HUES48 (cell line): ENCODE measurements around the gene NPIPA1.
"Not testable (repeated sequence)": the region's sequence is repeated elsewhere in the genome, so short reads cannot be mapped to it uniquely, and the experiment has no call there.

Source experiments
- H3K27ac ChIP-seq: one replicate; pipeline ENCODE4 v1.7.0; 2013; ENCODE audit warnings: low read depth, low read length, inconsistent platforms
- H3K27me3 ChIP-seq: 2 replicates; pipeline ENCODE4 v1.6.1; 2013; ENCODE audit warnings: mild to moderate bottlenecking, low read length; ENCODE audit not compliant: control insufficient read depth, insufficient read depth
- H3K36me3 ChIP-seq: 2 replicates; pipeline ENCODE4 v1.6.1; 2013; ENCODE audit warnings: low read length; ENCODE audit not compliant: control insufficient read depth, insufficient read depth
- H3K4me1 ChIP-seq: 2 replicates; pipeline ENCODE4 v1.6.1; 2013; ENCODE audit warnings: mild to moderate bottlenecking, low read length; ENCODE audit not compliant: control insufficient read depth, insufficient read depth
- H3K4me3 ChIP-seq: 2 replicates; pipeline ENCODE4 v1.5.1; 2013; ENCODE audit warnings: mild to moderate bottlenecking, low read depth, low read length
- H3K9ac ChIP-seq: 2 replicates; pipeline ENCODE4 v1.6.1; 2013; ENCODE audit warnings: mild to moderate bottlenecking, low read depth, low read length, moderate library complexity
- H3K9me3 ChIP-seq: 2 replicates; pipeline ENCODE4 v1.6.1; 2013; ENCODE audit warnings: low read length; ENCODE audit not compliant: control insufficient read depth, insufficient read depth

The NPIPA1 gene

GRCh38 chr16:14918504-14918903 is 18.7 kb upstream of the NPIPA1 start:
- H3K9ac ChIP-seq, H3K4me1 ChIP-seq: not testable (repeated sequence)

GRCh38 chr16:14919837-14920600 is 17.2 kb upstream of the NPIPA1 start:
- H3K4me3 ChIP-seq = not testable (repeated sequence)

More at GRCh38 chr16:14918504-14918903, 18.7 kb upstream of the NPIPA1 start:
- H3K36me3 ChIP-seq, H3K9me3 ChIP-seq, H3K4me3 ChIP-seq, H3K27me3 ChIP-seq, H3K27ac ChIP-seq: not testable (repeated sequence)

GRCh38 chr16:14922285-14922684 is 15.0 kb upstream of the NPIPA1 start:
- not testable (repeated sequence) for H3K36me3 ChIP-seq, H3K9ac ChIP-seq, H3K4me1 ChIP-seq, H3K4me3 ChIP-seq, H3K27me3 ChIP-seq, H3K9me3 ChIP-seq, H3K27ac ChIP-seq

More at GRCh38 chr16:14919837-14920600, 17.2 kb upstream of the NPIPA1 start:
- H3K36me3 ChIP-seq, H3K27me3 ChIP-seq, H3K9me3 ChIP-seq, H3K4me1 ChIP-seq, H3K9ac ChIP-seq, H3K27ac ChIP-seq: not testable (repeated sequence)

GRCh38 chr16:14922968-14923367 is 14.3 kb upstream of the NPIPA1 start:
- not testable (repeated sequence) for H3K4me1 ChIP-seq, H3K36me3 ChIP-seq, H3K9ac ChIP-seq

GRCh38 chr16:14923394-14924088 is 13.7 kb upstream of the NPIPA1 start:
- H3K4me3 ChIP-seq, H3K27ac ChIP-seq, H3K9ac ChIP-seq, H3K27me3 ChIP-seq, H3K36me3 ChIP-seq, H3K9me3 ChIP-seq, H3K4me1 ChIP-seq: not testable (repeated sequence)

More at GRCh38 chr16:14922968-14923367, 14.3 kb upstream of the NPIPA1 start:
- H3K4me3 ChIP-seq, H3K9me3 ChIP-seq, H3K27me3 ChIP-seq, H3K27ac ChIP-seq: not testable (repeated sequence)

GRCh38 chr16:14924359-14924758 is 12.9 kb upstream of the NPIPA1 start:
- not testable (repeated sequence) for H3K27me3 ChIP-seq, H3K4me3 ChIP-seq, H3K9ac ChIP-seq, H3K4me1 ChIP-seq, H3K27ac ChIP-seq, H3K9me3 ChIP-seq, H3K36me3 ChIP-seq

GRCh38 chr16:14924982-14925381 is 12.3 kb upstream of the NPIPA1 start:
- not testable (repeated sequence) for H3K4me1 ChIP-seq, H3K9me3 ChIP-seq, H3K9ac ChIP-seq, H3K4me3 ChIP-seq, H3K36me3 ChIP-seq, H3K27ac ChIP-seq, H3K27me3 ChIP-seq

GRCh38 chr16:14928064-14928714 is 9.1 kb upstream of the NPIPA1 start:
- H3K9ac ChIP-seq, H3K4me3 ChIP-seq, H3K27ac ChIP-seq, H3K9me3 ChIP-seq, H3K36me3 ChIP-seq, H3K27me3 ChIP-seq, H3K4me1 ChIP-seq: not testable (repeated sequence)

- not testable (repeated sequence) for H3K27ac ChIP-seq, H3K4me1 ChIP-seq, H3K9ac ChIP-seq, H3K27me3 ChIP-seq, H3K9me3 ChIP-seq, H3K36me3 ChIP-seq, H3K4me3 ChIP-seq
These were observed 8.1 kb upstream of the NPIPA1 start for GRCh38 chr16:14929176-14929575.

- H3K9ac ChIP-seq, H3K27me3 ChIP-seq, H3K4me3 ChIP-seq, H3K27ac ChIP-seq, H3K9me3 ChIP-seq, H3K36me3 ChIP-seq, H3K4me1 ChIP-seq: not testable (repeated sequence)
These were observed 7.0 kb upstream of the NPIPA1 start for GRCh38 chr16:14930246-14930645.

- H3K4me1 ChIP-seq, H3K9ac ChIP-seq, H3K4me3 ChIP-seq, H3K27me3 ChIP-seq, H3K36me3 ChIP-seq, H3K9me3 ChIP-seq, H3K27ac ChIP-seq: not testable (repeated sequence)
These were observed 6.3 kb upstream of the NPIPA1 start for GRCh38 chr16:14930971-14931370.
